Hematopoietic multipotent progenitor cell treated with erythropoietin and hydrocortisone succinate and interleukin-3 and kit ligand, for 4 days (in vitro differentiated cells): ENCODE measurements around the gene SH2D3C.

ENCODE experiments used
- DNase-seq: peaks from one replicate; pipeline ENCODE4 v3.0.0-alpha.2; 2015

Gene SH2D3C

GRCh38 chr9:127785023-127785932, 6.8 kb upstream of the SH2D3C start:
- DNase-seq: peak; percentile 94

GRCh38 chr9:127783111-127784008, 4.9 kb upstream of the SH2D3C start:
- peak; percentile 99 for DNase-seq

GRCh38 chr9:127781806-127782205, 3.3 kb upstream of the SH2D3C start:
- no peak for DNase-seq

DNA sequence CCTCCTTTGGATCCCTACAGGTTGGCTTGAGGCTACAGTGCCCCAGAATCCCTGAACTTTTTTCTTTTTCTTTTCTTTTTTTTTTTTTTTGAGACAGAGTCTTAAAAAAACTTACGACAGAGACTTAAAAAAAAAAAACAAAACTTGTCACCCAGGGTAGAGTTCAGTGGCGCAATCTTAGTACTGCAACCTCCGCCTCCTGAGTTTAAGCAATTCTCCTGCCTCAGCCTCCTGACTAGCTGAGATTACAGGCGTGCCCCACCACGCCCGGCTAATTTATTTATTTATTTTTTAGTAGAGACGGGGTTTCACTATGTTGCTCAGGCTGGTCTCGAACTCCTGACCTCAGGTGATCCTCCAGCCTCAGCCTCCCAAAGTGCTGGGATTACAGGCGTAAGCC, 2.4 kb upstream of the SH2D3C start:
- DNase-seq: peak; percentile 76

DNA sequence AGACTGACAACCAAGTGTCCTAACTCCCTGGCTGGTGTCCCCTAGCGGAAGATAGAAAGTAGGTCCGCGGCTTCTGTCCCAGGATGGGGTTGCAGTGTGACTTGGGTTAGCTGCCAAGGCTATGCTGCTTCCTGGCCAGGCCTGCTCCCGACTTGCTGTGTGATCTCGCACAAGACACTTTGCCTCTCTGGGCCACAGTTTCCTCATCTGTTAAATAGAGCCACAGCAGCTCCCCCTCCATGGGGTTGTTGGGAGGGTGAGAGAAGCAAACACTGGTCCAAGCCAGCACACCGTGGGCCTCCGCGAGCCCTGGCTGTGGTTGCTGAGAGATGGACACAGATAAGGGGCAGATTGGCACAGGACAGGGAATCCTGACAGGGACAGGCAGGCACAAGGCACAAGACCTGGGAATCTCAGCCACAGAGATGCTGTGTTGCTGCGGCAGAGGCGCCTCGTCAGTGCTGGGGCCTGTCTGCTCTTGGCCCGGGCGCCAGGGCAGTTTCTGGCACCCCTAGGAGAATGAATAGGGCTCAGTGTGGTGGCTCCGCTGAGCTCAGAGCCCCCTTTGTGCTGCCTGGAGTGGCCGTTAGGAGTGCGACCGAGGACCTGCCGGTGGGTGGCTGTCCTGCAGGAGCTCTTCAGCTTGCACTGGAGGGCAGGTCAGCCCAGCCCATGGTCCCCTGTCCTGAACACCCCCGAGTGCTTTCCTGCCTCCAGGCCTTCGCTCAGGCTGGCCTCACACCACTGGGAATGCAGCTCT, 1.8 kb upstream of the SH2D3C start:
- DNase-seq: no peak

- peak; percentile 59 for DNase-seq
These were observed 893 bp upstream of the SH2D3C start for GRCh38 chr9:127779136-127779981.

DNA sequence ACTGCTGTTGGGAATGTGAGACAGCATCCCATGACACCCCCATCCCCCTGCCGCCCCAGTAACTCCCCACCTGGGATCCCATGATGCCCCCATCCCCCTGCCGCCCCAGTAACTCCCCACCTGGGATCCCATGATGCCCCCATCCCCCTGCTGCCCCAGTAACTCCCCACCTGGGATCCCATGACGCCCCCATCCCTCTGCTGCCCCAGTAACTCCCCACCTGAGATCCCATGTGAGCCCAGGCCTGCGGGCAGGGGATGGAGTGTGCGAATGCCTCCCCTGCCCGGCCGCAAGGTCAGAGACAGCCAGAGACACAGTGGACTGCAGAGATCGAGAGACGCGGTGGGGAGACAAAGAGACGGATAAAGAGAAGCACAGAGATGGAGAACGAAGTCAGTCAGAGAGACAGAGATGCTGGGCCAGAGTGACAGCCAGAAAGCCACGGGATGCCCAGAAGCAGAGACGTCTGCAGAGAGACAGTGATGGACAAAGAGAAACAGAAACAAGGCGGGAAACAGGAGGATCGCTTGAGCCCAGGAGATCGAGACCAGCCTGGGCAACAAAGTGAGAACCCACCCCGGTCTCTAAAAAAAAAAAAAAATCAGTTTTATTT, 992 bp downstream of the SH2D3C start:
- DNase-seq: no peak

DNA sequence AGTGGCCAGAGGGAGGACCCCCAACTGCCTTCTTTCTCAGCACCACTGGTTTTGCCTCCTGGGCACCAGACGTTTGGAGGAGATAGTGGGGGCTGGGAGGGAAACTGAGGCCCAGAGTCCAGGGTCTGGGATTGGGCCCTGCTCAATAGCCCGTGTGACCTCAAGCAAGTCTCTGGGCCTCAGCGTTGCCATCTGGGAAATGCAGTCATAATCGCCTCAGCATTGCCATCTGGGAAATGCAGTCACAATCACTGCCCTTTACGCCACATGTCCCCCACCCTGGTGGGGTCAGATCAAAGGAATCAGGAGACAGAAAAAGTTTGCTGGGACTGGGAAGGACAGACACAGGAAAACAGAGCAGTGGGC, 1.6 kb downstream of the SH2D3C start:
- no peak for DNase-seq

- DNase-seq: peak; percentile 95
These were observed 2.1 kb downstream of the SH2D3C start for GRCh38 chr9:127776195-127776923.

DNA sequence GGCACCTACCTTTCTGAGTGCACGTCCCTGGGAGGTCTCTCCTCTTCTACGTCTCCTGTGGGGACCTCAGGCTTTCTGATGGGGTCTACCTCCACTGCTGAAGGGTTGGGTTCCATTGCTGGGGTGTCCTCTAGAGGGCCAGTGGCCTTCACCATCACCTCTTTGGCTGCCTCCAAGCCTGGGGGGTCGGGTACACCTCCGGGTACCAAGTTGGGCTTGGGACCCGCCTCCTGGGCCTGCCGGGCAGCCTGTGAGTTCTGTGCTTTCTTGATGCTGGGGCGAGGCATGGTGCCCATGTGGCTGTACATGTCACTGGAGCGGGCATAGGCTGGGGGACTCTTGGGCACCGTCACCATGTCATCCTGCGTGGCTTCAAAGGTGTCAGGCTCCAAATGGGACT, 4.5 kb downstream of the SH2D3C start:
- DNase-seq: no peak

DNA sequence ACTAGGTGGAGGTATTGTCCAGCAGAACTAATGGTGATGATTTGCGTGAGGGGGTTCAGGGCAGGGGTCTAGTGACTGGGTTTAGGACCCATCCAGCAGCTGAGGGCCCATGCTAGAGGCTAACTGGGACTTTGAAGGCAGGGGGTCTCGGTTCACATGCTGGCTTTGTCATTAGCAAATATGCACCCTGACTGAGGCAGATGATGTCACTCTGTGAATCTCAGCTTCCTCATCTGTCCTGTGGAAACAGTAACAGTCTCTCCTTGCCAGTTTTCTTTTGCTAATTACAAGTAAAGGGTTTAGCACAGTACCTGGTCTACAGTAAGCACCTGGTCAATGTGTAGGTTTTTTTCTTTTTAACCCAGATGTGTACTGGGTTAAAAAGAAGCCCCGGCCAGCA, 5.2 kb downstream of the SH2D3C start:
- DNase-seq: no peak

- no peak for DNase-seq
These were observed 5.9 kb downstream of the SH2D3C start for GRCh38 chr9:127772603-127773002.

GRCh38 chr9:127771570-127772189, 6.8 kb downstream of the SH2D3C start:
- DNase-seq: no peak

GRCh38 chr9:127770905-127771569, 7.4 kb downstream of the SH2D3C start:
- peak; percentile 99 for DNase-seq

- DNase-seq: no peak
These were observed 7.9 kb downstream of the SH2D3C start for GRCh38 chr9:127770583-127770904.

- DNase-seq: no peak
These were observed 8.4 kb downstream of the SH2D3C start for GRCh38 chr9:127769929-127770582.

GRCh38 chr9:127769101-127769500, 9.4 kb downstream of the SH2D3C start:
- no peak for DNase-seq

- peak; percentile 53 for DNase-seq
These were observed 9.8 kb downstream of the SH2D3C start for GRCh38 chr9:127768698-127769097.

DNA sequence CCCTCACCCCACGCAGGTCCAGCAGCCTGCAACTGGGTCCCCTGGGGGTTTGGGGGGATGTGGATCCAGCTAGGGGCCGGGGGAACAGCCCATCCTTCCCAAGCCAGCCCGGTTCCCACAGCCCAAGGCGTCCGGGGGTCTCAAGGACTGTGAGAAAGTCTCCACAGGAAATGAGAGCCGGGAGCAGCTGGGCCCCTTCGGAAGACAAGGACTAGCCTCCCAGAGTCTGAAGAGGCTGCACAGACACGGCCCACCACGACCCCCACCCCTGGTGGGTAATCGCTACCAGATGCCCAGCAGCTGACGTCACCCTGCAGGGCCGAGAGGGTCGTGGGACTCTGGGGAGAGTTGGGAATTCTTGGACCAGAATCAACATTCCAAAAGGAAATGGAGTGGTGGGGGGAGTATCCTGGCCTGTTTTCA, 10.5 kb downstream of the SH2D3C start:
- DNase-seq: no peak
